Endothelial cell of umbilical vein (primary cell): ENCODE measurements around the gene LCN6. TPM values are rescaled to one million over a fixed set of nuclear protein-coding genes. Genes with fewer than 3 reads are reported as not detected.

Experiments used
- BruUV-seq: library from RNA; stranded (reverse); fragments of 400-500 nt; replicated peaks from 2 replicates; lab custom pipeline; 2021; lab: Mats Ljungman, UMichigan
- CTCF ChIA-PET: fragments of 300-600, 350-600 bp; sonication (Branson Sonifier 250); formaldehyde crosslinking; loops from one replicate; lab custom pipeline; 2021; ENCODE audit warnings: antibody characterized with exemption, inconsistent platforms; lab: Charles Lee
- POLR2A ChIA-PET: fragments of 300-600, 350-600 bp; sonication (Branson Sonifier 250); formaldehyde crosslinking; loops from one replicate; lab custom pipeline; 2021; ENCODE audit warnings: antibody characterized with exemption, inconsistent platforms; lab: Charles Lee
- DNase-seq: peaks from one replicate; pipeline ENCODE4 v3.0.0-alpha.2; 2011; ENCODE audit warnings: low read depth, low spot score
- FAIRE-seq: peaks from 2 replicates; lab custom pipeline; 2011; peaks lifted over from hg19 to GRCh38; lab: Jason Lieb, UNC
- H2AFZ ChIP-seq: 2 replicates; pipeline ENCODE4 v1.6.0; 2012; ENCODE audit warnings: low read depth, low read length, control low read depth, inconsistent platforms
- H3K27ac ChIP-seq: 2 replicates; pipeline ENCODE4 v1.5.1; 2011; ENCODE audit warnings: low read depth, mild to moderate bottlenecking, control low read depth, low read length, moderate library complexity; ENCODE audit not compliant: insufficient read depth
- H3K27me3 ChIP-seq, 2 experiments: 2 replicates each; pipeline versions ENCODE4 v1.6.0 to v1.6.1; 2011; ENCODE audit warnings: low read length in 2 of 2, mixed read lengths in 1 of 2; ENCODE audit not compliant: control insufficient read depth in 2 of 2, insufficient read depth in 2 of 2
- H3K36me3 ChIP-seq, 2 experiments: 2 replicates in 1 of 2; 3 replicates in 1 of 2; pipeline ENCODE4 v1.5.1; 2011; ENCODE audit warnings: low read length in 2 of 2, mild to moderate bottlenecking in 1 of 2, moderate library complexity in 1 of 2; ENCODE audit not compliant: control insufficient read depth in 2 of 2, insufficient read depth in 2 of 2; ENCODE audit errors: extremely low read depth in 1 of 2
- H3K4me1 ChIP-seq: 3 replicates; pipeline ENCODE4 v1.5.1; 2011; ENCODE audit warnings: mild to moderate bottlenecking, low read length; ENCODE audit not compliant: control insufficient read depth, insufficient read depth; ENCODE audit errors: extremely low read depth
- H3K4me2 ChIP-seq: 2 replicates; pipeline ENCODE4 v1.6.1; 2011; ENCODE audit warnings: low read length, control low read depth, mixed read lengths; ENCODE audit not compliant: insufficient read depth
- H3K4me3 ChIP-seq, 3 experiments: fragments of 200-600 bp in 1 of 3; sonication (generic), shearing (Covaris generic) in 1 of 3; replicated peaks in 1 of 3; 2 replicates each; pipeline ENCODE4 v1.5.1; 2011 to 2016; ENCODE audit warnings: control low read depth in 3 of 3, low read length in 3 of 3, mild to moderate bottlenecking in 2 of 3, inconsistent platforms in 1 of 3, low read depth in 1 of 3, moderate library complexity in 1 of 3; ENCODE audit not compliant: insufficient read depth in 1 of 3
- H3K79me2 ChIP-seq: 2 replicates; pipeline ENCODE4 v1.6.0; 2012; ENCODE audit warnings: low read length, inconsistent platforms; ENCODE audit not compliant: control insufficient read depth, insufficient read depth
- H3K9ac ChIP-seq: replicated peaks from 2 replicates; pipeline ENCODE3; 2011; ENCODE audit warnings: low read length, control low read depth; ENCODE audit not compliant: insufficient read depth; ENCODE audit errors: extremely low read depth
- H3K9me1 ChIP-seq: replicated peaks from 3 replicates; pipeline ENCODE4 v1.6.0; 2011; ENCODE audit warnings: mild to moderate bottlenecking, low read length; ENCODE audit not compliant: control insufficient read depth, insufficient read depth; ENCODE audit errors: extremely low read depth
- H3K9me3 ChIP-seq: replicated peaks from 2 replicates; pipeline ENCODE4 v1.5.1; 2012; ENCODE audit warnings: low read length, inconsistent platforms; ENCODE audit not compliant: control insufficient read depth, insufficient read depth
- H4K20me1 ChIP-seq: replicated peaks from 2 replicates; pipeline ENCODE3; 2011; ENCODE audit warnings: mild to moderate bottlenecking, low read length; ENCODE audit not compliant: control insufficient read depth, insufficient read depth; ENCODE audit errors: extremely low read depth
- CTCF ChIP-seq, 2 donors: IDR thresholded peaks; 1 replicate in 1 of 2; 2 replicates in 1 of 2; pipeline ENCODE4 v1.5.1; 2011; ENCODE audit warnings: low read length in 2 of 2, mild to moderate bottlenecking in 2 of 2, moderate library complexity in 2 of 2, control low read depth in 1 of 2, inconsistent platforms in 1 of 2, low read depth in 1 of 2; ENCODE audit not compliant: insufficient read depth in 1 of 2; ENCODE audit errors: extremely low read depth in 1 of 2
- FOS ChIP-seq: IDR thresholded peaks from 2 replicates; pipeline ENCODE4 v1.6.1; 2011; ENCODE audit warnings: mild to moderate bottlenecking, low read length, moderate library complexity, borderline replicate concordance; ENCODE audit not compliant: insufficient read depth
- GATA2 ChIP-seq: IDR thresholded peaks from 2 replicates; pipeline ENCODE4 v1.7.0; 2011; ENCODE audit warnings: low read depth, mild to moderate bottlenecking, moderate library complexity, mixed read lengths, low read length; ENCODE audit not compliant: insufficient read length, insufficient read depth
- JUN ChIP-seq: IDR thresholded peaks from 2 replicates; pipeline ENCODE4 v1.6.1; 2011; ENCODE audit warnings: borderline replicate concordance, low read depth; ENCODE audit not compliant: insufficient read length, insufficient read depth
- MAX ChIP-seq: IDR thresholded peaks from 2 replicates; pipeline ENCODE4 v1.6.1; 2011; ENCODE audit not compliant: insufficient read depth, insufficient read length
- POLR2AphosphoS5 ChIP-seq: IDR thresholded peaks from 2 replicates; pipeline ENCODE4 v1.6.1; 2012; ENCODE audit warnings: low read depth, mild to moderate bottlenecking, control low read depth, low read length, moderate library complexity; ENCODE audit not compliant: insufficient read depth
- dilution Hi-C: fragments of 300-500 bp; cut with MboI; formaldehyde crosslinking; loops from one replicate; pipeline ENCODE4 v1.15.0; 2019; ENCODE audit warnings: low sequenced_read_pairs; ENCODE audit not compliant: extremely low pct_ligation_motif_present
- intact Hi-C: fragments of 100-400 bp; cut with micrococcal nuclease; formaldehyde crosslinking; loops from one replicate; pipeline ENCODE4 v1.10.0; 2022
- polyA plus RNA-seq, 4 experiments: library from polyadenylated mRNA; depleted of rRNA in 3 of 4; stranded (reverse) in 3 of 4; unstranded in 1 of 4; fragments of >200 nt; gene quantifications; 2 replicates each; pipeline versions ENCODE4 v1.2.1 to v1.2.3, GENCODE V29; 2011 to 2012; ENCODE audit warnings: missing spikeins in 1 of 4
- total RNA-seq: library from RNA; stranded (reverse); gene quantifications from 2 replicates; pipeline ENCODE4 v1.2.3, GENCODE V29; 2021

Gene LCN6
- total and polyA plus RNA-seq, 2 donors (not counting 3 experiments of a cell fraction or from before 2014, with no cell fraction given): 0.17 TPM; not detected in 1

GRCh38 chr9:136697146-136697820 is 51.0 kb downstream of the LCN6 start:
- intact Hi-C loops (no loop called here), dilution Hi-C loops (no loop called here)
- no TSS peak for BruUV-seq
- Histone ChIP-seq H2AFZ (no peak overlapping the region), H3K4me3 (no peak overlapping the region), H3K4me1 (peaks cover 6% of the 10 kb centered on the region), H3K9me1 (no peaks in the 10 kb centered on the region), H3K9me3 (no peaks in the 10 kb centered on the region), H3K4me2 (no peak overlapping the region), H3K9ac (no peak overlapping the region), H3K79me2 (no peaks in the 10 kb centered on the region), H3K27ac (no peak overlapping the region), H3K36me3 (no peaks in the 10 kb centered on the region), H4K20me1 (no peaks in the 10 kb centered on the region), H3K27me3 (peaks cover 5 to 6% of the 10 kb centered on the region in 2 experiments)
- no peak for TF ChIP-seq GATA2
- TF ChIP-seq POLR2AphosphoS5: no peak
- TF ChIP-seq JUN: no peak
- no peak for TF ChIP-seq CTCF (IDR thresholded peaks at IDR 0.05; ENCODE audit: extremely low read depth in 1 of 2, insufficient read depth in 1 of 2, low read depth in 1 of 2, low read length in 2 of 2)
- no peak for TF ChIP-seq MAX
- TF ChIP-seq FOS: no peak
- ChIA-PET POLR2A (no interaction called here), CTCF (interaction anchor here (1.0 to 1.3 kb wide), 2 partner anchors 10 to 31 kb away, joined by 3 to 5 read pairs; partner anchors contain the start of gene AGPAT2)
- DNase-seq (no peak), FAIRE-seq (no peak)
